Colon (tissue), 2 donors: ENCODE data around the gene UQCC2.

Experiments
- FAIRE-seq: peaks from 2 replicates; lab custom pipeline; 2012; peaks lifted over from hg19 to GRCh38; lab: Jason Lieb, UNC
- donor health status: control.
- donor health status: control.

Gene UQCC2

DNA sequence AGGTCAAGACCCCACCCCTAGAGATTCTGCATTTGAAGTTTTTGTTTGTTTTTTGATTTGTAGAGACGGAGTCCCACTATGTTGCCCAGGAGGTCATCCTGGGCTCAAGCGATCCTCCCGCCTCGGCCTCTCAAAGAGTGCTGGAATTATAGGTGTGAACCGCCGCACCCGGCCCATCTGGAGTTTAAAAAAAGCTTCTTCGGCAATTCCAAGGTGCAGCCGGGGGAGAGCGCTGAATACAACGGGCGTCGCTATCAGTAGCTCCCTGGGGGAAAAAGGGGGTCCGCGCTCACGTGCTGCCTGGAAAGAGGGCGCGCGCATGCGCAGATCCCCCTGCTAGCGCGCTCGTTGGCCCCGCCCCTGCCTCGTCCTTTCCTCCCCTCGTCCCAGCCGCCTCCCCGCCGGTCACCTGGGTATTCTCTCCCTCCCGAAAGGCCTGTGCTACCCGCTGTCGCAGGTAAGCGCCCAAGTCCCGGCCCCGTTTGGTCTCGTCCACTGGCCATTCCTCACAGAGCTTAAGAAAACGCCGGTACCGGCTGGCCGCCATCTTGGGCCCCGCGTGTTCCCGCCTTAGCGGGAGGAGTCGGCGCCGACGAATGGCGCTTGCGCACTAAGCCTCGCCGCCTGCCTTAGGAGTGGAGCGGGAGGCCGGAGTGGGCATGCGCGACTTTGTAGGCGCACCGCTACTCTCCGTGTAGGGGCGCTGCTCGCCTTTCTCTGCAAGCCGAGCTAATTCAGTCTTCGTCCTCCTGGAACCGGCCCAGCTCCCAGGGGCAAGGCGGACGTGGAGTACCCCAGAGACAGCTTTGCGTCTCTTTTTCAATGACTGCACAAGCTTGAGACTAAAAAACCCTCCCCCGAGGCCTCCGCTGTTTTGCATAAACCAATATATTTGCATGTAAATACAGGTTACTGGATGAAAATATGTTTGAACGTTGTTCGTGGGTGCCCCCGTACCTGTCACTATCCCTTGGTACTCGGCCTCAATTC, at the start of gene UQCC2:
UQCC2 (minus strand) TSS at position 561 of the 990 bp plus-strand sequence; CDS start at position 547, 14 bp downstream.
- FAIRE-seq, result no peak

DNA sequence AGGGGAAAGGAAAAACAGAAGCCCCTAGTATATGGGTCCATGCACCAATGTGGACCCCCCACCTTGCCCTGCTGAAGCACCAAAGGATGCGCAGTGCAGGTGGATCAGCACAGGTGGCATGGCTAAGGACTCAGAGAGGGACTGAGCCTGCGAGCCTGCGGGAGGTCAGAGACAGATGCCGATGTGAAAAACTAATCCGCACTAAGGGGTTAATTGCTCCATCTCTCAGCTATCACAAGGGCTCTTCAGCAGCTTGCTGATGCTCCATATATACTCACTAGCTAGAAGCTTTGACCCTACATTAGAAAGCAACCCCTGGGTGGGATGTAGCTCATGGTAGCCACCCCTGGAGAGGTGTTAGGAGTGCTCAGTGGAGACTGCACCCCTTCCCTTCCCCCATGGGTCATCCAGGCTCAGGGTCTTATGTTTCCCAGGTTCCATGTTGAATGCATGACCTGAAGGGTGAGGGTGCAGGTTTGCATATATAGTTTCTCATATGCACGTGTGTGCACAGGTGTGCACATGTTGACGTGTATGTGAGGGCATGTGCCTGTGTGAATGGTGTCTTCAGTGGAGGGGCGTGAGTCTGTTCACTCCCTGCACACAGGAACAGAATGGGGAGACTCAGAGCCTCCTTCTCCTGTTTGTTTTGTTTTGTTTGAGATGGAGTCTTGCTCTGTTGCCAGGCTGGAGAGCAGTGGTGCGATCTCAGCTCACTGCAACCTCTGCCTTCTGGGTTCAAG, 48.6 kb upstream of the UQCC2 start:
- no peak for FAIRE-seq

DNA sequence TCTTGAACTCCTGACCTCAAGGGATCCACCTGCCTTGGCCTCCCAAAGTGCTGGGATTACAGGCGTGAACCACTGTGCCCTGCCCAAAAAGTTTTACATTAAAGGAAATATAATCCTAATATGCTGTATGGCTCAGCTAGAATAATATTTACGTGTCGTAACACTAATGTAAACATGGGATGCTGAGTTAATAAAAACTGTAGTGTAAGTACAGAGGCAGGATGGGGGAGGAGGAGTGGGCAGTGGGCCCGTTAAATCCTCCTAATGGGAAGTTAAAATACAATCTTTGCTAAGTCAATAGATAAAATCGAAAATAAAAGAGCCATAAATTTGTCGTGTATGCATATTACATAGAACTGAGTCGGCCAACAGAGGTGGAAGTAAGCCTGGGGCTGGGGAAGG, 47.3 kb upstream of the UQCC2 start:
- FAIRE-seq, result no peak

DNA sequence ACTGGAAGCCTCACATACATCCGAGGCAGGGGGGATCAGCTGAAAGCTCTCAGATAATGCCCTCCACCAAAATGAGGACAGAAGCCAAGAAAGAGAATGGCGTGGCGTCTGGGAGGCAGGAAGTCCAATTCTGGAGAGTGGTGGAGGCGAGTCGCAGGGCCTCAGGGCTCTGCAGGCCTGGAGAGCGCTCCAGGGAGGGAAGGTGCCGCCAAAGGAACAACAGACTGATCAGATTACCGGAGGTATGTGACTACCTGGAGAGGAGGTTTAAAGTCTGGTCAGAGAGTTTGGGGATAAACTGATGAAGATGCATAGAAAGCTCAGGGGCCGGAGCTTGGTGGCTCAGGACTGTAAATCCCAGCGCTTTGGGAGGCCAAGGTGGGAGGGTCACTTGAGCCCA, 46.4 kb upstream of the UQCC2 start:
- no peak for FAIRE-seq

DNA sequence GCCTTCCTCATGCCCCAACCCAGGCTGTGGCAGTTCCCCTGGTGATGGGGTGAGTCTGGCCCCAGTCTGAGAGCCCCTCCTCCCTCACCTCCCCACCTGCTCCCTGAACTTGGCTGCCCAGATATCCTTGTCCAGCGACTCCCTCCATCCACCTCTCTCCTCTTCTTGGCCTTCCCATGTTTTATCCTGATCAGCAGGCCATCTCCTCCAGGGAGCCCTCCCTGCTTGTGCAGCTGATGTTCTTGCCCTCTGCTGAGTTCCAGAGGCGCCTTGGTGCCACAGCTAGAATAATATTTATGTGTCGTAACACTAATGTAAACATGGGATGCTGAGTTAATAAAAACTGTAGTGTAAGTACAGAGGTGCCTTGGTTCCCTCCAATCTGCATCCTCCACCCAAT, 45.6 kb upstream of the UQCC2 start:
- FAIRE-seq, result no peak

DNA sequence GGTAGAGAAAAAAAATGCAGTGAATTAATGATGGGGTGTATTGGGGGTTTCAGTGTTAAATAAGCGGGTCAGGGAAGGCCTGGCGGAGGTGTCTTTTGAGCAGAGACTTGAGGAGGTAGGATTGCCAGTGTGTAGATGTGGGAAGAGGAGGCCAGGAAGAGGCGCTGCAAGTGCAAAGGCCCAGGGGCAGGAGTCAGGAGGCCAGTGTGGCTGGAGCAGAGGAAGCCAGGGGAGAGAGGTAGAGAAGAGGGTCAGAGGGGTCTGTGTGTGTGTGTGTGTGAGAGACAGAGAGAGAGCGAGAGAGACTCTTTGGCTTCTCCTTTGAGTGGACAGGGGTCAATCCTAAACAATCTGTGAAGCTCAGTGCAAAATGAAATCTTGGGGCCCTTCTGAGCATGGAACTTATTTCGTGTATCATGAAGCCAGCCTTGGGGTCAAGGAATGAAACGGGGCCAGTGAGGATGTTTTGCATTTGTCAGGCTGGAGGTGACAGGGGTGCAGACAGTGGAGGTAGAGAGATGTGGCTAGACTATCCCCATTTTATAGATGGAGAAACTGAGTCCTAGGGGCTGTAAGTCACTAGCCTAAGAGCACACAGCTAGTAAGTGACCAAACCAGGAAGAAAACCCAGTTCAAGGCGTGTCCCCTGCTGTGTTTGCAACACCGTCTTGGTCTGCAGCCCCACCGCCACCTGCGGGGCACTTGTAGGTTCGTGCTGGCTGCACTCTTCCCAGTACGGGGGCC, 44.9 kb upstream of the UQCC2 start:
- FAIRE-seq, result no peak

DNA sequence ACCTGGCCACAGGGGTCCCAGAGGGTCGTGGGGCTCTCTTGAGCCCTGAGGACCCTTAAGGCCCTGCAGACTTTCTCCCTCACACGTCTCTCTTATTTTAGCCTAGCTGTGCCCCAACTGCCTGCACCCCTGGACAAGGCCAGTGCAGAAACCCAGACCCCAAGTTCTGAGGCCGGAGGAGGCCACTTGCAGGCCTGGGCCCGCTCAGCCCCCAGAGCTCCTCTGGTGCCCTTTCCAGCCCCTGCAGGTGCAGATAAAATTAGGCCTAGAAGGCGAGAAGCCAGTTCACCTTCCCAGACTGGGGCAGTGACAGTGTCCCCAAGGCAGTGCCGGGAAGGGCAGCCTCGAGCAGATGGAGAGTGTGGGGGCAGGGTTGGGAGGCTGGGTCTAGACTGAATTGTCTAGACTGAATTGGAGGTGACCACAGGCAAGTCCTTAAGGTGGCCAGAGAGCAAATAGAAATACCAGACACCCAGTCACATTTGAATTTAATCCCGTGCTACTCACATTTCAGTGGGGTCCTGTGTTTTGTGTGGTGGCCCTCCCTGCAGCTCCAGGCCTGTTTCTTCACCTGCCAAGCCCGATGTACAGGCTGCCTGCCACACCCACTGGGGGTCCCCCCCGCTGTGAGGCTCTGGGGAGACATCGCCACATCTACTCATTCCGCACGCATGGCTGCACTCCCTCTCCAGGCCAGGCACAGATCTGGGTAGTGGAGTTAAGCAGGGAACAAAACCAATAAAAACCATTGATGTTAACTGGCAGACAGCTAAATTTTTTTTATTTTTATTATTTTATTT, 43.8 kb upstream of the UQCC2 start:
- no peak for FAIRE-seq

DNA sequence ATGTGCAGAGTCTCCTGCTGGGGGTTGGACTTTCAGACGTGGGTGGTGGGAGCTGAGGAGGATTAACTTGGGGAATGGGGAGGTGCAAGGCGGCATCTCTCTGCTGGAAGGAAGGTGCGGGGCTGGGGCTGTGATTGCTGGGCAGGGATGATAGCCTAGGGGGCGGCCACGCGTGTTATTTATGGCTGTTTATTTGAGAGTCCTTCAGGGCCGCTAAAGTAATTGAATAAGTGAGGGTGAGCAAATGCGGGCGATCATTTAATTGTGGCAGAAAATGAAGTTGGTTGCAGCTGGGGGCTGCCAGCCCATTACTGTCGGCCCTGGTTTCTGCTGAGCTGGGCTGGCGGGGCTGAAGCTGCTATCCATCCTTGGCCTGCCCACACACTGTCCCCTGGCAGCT, 42.7 kb upstream of the UQCC2 start:
- no peak for FAIRE-seq

DNA sequence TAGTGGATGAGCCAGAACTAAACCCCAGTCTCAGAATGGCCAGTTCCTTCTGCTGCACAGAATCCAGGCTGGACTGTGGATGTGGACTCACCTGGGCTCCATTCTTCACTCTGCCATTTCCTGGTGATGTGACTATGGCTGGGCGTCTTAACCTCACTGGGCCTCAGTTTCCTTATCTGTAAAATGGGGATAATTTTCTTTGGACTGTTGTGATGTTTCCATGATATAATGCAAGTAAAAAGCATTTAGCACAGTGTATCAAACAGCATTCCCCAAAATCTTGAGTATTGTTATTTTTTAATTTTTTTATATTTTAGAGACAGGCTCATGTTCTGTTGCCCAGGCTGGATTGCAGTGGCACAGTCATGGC, 41.1 kb upstream of the UQCC2 start:
- no peak for FAIRE-seq

DNA sequence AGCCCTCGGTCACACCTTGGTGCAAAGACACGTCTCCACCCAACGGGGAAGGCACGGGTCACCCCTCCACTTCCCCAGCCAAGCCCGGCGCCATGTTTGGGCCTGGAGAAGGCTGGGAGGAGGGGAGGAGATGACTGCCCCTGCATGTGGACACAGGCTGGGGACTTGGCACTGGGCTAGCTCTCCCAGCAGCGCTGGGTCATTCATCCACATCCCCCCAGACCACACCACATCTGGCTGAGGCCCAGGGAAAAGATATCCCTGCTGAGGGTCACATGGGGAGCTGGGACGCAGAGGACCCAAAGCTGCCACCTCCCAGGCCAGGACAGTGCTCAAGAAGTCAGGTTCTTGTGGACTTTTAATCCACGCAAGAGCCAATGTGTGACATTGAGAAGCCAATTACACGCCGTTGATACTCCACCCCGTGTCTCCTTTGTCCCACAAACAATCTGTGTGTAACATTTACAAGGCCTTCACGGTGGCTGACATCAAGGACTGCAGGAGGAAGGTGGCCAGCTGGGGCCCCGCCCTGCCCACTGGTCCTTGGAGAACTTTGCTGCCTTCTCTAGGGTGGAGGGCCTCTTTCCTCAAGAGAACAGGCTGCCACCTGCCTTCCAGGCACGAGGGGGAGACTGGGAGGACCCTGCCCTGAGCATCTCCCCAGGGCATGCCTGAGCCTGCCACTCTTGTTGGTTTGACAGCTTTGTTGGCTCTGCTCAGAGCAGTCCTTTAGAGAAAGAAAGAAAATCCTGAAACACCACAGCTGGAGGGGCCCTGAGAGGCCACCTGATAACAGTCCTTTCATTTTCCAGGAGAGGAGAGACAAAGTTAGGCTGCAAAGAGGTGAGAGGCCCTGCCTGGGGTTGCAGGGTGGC, 40.5 kb upstream of the UQCC2 start:
- no peak for FAIRE-seq

DNA sequence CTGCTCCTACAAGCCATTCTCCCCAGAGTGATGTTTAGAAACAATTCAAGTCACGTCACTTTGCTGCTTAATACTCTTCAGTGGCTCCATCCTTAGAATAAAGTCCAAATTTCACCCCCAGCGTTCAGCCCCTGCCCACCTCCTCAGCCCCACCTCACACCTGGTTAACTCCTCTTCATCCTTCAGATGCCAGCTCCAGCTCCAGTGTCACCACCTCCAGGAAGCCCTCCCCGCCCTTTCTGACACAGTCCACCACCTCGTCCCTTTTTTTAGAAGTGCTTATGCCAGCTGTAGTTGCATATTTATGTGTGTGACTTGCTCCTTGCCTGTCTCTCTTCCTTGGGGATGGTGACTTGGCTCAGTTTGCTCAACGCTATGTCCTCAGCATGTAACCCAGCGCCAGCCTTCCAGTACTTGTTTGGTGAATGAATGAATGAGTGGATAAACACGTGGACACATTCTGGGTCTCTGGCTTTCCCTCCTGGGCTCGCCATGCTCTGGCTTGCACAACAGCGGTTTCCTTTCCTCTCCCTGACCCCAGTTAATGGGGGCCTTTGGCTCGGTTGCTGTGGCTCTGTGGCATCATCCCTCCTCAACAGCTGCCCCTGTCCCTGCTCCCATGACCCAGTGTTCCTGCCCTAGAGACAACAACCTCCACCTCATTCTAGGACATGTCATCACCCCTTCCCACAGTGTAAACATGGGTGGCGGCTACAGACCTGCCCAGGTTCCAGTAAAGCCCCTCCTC, 38.9 kb upstream of the UQCC2 start:
- no peak for FAIRE-seq

DNA sequence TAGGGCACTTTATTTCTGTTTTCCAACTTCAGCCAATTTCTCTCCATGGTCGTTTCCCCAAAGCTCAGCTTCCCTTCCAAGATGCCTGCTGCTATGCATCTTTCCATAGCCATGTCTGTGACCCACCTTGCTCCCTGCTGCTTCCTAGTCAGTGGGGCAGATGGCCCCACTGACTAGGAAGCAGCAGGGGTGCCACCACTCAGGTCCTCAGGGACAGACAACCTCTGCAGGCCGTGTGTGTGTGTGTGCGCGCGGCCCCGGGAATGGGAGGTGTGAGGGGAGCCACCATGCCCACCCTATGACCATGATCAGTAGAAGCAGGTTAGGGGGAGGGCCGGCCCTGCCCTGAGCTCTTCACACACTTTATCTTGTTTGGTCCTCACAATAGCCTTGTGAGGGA, 37.9 kb upstream of the UQCC2 start:
- FAIRE-seq, result no peak

DNA sequence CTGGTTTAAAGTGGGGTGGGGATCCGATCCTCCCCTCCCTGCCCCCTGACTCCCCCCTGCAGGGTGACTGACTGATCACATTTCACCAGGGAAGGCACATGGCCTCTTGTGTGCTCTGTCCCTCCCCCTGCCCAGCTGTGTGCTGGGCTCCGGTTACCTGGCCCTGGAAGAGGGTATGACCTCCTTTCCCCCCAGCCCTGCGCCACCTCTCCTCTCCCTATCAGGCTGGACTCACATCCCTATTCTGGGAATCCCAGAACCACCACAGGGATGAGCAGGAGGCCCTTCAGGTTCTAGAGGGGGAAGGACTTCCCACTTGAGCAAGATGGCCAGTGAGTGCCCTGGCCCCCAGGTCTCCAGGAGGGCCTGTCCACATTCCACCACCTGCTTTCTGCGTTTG, 37.3 kb upstream of the UQCC2 start:
- no peak for FAIRE-seq

DNA sequence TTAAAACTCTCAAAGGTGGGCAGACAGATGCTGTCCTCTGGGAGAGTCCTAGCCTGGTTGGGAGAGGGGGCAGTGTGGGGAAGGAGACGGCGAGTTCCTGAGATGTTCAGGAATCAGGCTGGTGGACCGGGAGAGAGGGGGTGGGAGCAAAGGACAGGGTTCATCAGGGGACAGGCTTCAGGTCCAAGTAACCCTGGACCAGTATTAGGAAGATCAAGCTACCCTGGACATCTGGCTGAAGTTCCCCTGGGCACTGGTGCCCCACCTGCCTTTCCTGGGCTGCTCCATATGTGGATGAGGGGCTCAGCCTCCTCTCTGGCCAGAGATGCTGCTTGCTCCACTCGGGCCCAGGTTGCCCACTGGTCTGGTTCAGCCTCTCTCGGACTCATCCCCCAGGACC, 36.3 kb upstream of the UQCC2 start:
- FAIRE-seq, result no peak

DNA sequence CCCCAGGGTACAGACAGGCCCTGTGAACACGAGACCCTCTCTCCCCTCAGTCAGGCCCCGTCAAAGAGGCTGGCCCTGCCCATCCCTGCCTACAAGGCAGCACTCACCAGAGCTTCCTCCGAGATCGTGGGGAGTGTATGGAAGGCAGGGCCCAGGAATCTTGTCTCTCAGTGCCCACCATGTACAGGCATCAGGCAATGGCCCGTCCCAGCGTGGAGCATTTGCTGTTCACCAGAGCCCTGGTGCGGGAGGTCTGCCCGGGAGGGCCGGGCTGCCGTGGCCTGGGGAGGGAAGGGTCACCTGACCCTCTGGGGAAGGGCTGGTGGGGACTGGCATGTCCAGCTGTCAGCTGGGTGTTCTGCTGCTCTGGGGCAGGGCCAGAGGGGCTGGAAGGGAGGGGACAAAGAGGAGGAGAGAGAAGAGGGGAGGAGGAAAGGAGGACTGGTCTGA, 35.2 kb upstream of the UQCC2 start, which contains the start of gene IP6K3:
IP6K3 (minus strand) TSS at position 255 of the 450 bp plus-strand sequence. CDS start 11,429 bp downstream, outside the sequence.
- no peak for FAIRE-seq

DNA sequence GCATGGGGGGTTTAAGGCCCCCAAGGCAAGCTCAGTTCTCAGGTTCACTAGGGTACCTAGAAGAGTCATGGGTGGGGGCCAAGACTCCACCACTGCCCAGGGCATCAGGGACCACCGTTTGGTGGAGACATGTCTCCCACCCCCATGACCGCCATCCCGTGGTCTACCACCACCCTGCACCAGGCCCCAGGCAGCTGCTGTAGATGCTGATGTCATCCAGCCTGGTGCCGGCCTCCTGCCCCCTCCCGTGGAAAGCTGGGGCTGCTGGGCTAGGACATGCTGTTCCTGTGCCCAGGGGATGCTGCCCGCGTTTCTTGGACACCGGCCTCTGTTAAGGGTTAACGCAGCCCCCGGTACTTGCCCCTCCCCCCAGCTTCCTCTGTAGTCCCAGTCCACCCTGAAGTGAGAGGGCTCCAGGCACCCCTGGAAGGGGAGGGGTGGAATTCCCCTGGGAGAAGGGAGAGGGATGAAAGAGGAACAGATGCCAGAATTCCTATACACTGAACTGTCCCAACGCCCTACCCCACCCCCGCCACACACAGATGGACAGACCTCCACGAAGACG, 34.6 kb upstream of the UQCC2 start:
- no peak for FAIRE-seq

DNA sequence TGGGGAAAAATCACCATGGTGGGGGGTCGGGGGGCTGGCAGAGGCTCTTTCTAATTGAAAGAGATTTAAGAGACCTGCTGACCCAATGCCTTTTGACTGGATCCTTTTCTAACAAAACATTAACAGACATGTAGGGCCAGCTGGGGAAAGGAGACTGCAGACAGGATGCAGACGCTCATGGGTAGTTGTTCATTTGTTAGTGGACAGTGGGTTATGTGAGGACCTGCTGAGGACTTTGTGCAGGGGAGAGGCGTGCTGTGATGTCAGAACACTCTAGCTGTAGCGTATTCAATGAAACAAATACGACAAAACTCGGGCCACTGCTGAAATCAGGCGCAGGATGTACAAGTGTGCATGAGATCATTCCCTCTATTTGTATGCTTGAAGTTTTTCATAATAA, 34.0 kb upstream of the UQCC2 start:
- FAIRE-seq, result no peak

DNA sequence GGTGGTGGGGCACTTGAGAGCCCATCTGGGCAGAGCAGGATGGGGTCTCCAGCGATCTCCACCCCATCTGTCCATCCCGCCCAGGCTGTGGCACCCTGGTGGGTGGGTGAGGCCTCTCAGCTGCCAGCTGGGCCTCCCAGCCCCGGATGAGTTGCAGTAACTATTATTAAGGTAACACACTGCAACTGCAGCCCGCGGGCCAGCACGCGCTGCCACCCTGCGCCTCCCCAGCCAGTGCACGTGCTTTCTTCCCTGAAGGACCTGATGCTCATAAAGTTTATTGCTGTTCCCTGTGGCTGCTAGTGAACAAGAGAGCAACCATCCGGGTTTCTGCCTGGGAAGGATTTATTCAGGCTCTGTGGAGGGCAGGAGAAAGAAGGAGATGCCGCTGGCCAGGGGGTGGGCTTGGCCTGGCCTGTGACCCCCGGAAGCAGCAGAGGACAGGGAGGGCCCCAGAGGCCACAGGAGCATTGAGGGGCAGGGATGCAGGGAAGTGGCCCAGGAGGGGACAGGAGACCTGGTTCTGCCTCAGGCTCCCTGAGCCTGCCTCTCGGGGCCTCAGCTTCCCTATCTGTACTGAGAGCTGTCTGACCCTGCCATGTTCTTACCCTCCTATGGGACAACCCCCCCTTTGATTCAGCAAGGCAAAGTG, 33.5 kb upstream of the UQCC2 start:
- no peak for FAIRE-seq
